Thyroid gland (tissue), 4 donors: ENCODE results near the gene DES. TPM values are rescaled to one million over a fixed set of nuclear protein-coding genes. Genes with fewer than 3 reads are reported as not detected.

Source experiments
- DNase-seq, 2 donors: peaks; one replicate each; pipeline ENCODE4 v3.0.0-alpha.2; 2019
- H3K27ac ChIP-seq, 3 donors: fragments of 200-600 bp; sonication (generic); 1 replicate in 2 of 3; 2 replicates in 1 of 3; pipeline ENCODE4 v1.5.1; 2016 to 2019; ENCODE audit warnings: mild to moderate bottlenecking in 1 of 3, moderate library complexity in 1 of 3
- H3K27me3 ChIP-seq: fragments of 200-600 bp; sonication (generic); one replicate; pipeline ENCODE4 v1.5.1; 2019
- H3K36me3 ChIP-seq, 2 donors: fragments of 200-600 bp; sonication (generic); one replicate each; pipeline ENCODE4 v1.5.1; 2016 to 2019
- H3K4me1 ChIP-seq, 2 donors: fragments of 200-600 bp; sonication (generic); one replicate each; pipeline ENCODE4 v1.5.1; 2017 to 2019
- H3K4me3 ChIP-seq, 3 donors: fragments of 200-600 bp; sonication (generic); replicated peaks in 1 of 3; 1 replicate in 2 of 3; 2 replicates in 1 of 3; pipeline ENCODE4 v1.5.1; 2016; ENCODE audit warnings: mild to moderate bottlenecking in 1 of 3
- H3K9me3 ChIP-seq: fragments of 200-600 bp; sonication (generic); one replicate; pipeline ENCODE4 v1.5.1; 2017
- POLR2A ChIP-seq, 2 donors: fragments of 450-650 bp; IDR thresholded peaks; one replicate each; pipeline ENCODE4 v1.6.1; 2017; ENCODE audit warnings: antibody characterized with exemption in 2 of 2, mild to moderate bottlenecking in 2 of 2, moderate library complexity in 1 of 2
- WGBS, 2 donors: methylation state at CpG; one replicate each; pipeline ENCODE4 v1.1.5; 2017; 5-methylcytosine and 5-hydroxymethylcytosine counted together
- intact Hi-C: fragments of 100-400 bp; cut with DNase I; formaldehyde crosslinking; loops from one replicate; pipeline ENCODE4 v1.15.1; 2023
- total RNA-seq, 4 donors: library from RNA; depleted of rRNA; stranded (reverse); fragments of >200 nt; gene quantifications; one replicate each; pipeline ENCODE4 v1.2.3, GENCODE V29; 2016
- TF ChIP-seq, protein P1 (sequence below), 6 experiments: fragments of 200-600 bp in 3 of 6; fragments of 450-650 bp in 3 of 6; sonication (generic) in 3 of 6; IDR thresholded peaks; one replicate each; pipeline ENCODE4 v1.5.1; 2016 to 2019; ENCODE audit warnings: antibody characterized with exemption in 6 of 6, mild to moderate bottlenecking in 2 of 6, inconsistent platforms in 1 of 6, moderate library complexity in 1 of 6

Gene DES
- total RNA-seq, 4 donors from 2014 or later, result 26.7 to 54.4 (median 28.7) TPM

DNA sequence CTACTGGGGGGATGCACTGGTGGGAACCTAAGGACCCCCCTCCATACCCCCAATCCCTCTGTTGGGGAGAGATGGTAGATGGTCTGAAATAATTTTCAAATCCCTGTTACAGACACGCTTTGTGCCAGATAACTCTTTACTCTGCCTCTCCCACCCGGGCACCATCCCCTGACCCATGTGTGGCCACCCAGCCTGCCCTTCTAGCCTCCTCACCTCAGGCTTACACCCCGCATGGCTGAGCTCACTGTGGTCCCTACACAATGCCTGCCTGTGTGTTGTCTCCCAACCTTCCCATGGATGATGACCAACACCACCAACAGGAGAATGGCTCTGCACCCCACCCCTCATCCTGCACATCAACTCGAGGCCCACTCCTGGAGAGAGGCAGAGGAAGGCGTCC lies 31.4 kb downstream of the DES start:
- Histone ChIP-seq H3K4me3 (no peak overlapping the region), H3K9me3 (no peaks in the 10 kb centered on the region), H3K27ac (no peak overlapping the region), H3K36me3 (no peaks in the 10 kb centered on the region), H3K27me3 (peaks cover 8% of the 10 kb centered on the region), H3K4me1 (peaks cover 0 to 11% of the 10 kb centered on the region in 2 donors)
- 88 to 93% methylated on average over 5 of the region's 5 CpGs for WGBS, 2 donors
- no peak for TF ChIP-seq POLR2A (IDR thresholded peaks at IDR 0.05)
- TF ChIP-seq, protein P1, sequence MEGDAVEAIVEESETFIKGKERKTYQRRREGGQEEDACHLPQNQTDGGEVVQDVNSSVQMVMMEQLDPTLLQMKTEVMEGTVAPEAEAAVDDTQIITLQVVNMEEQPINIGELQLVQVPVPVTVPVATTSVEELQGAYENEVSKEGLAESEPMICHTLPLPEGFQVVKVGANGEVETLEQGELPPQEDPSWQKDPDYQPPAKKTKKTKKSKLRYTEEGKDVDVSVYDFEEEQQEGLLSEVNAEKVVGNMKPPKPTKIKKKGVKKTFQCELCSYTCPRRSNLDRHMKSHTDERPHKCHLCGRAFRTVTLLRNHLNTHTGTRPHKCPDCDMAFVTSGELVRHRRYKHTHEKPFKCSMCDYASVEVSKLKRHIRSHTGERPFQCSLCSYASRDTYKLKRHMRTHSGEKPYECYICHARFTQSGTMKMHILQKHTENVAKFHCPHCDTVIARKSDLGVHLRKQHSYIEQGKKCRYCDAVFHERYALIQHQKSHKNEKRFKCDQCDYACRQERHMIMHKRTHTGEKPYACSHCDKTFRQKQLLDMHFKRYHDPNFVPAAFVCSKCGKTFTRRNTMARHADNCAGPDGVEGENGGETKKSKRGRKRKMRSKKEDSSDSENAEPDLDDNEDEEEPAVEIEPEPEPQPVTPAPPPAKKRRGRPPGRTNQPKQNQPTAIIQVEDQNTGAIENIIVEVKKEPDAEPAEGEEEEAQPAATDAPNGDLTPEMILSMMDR (IDR thresholded peaks at IDR 0.05), result no peak
- intact Hi-C loops, result loop anchor here (5.0 kb wide), 1 partner anchor 42 kb away; no protein-coding TSS in a partner anchor
- no peak for DNase-seq

GRCh38 chr2:219451661-219452360 lies 33.6 kb downstream of the DES start:
- DNase-seq, result no peak
- intact Hi-C loops, result loop anchor here (5.0 kb wide), 1 partner anchor 45 kb away; no protein-coding TSS in a partner anchor
- peaks cover 0 to 11% of the 10 kb centered on the region in 2 donors for H3K4me1 ChIP-seq

DNA sequence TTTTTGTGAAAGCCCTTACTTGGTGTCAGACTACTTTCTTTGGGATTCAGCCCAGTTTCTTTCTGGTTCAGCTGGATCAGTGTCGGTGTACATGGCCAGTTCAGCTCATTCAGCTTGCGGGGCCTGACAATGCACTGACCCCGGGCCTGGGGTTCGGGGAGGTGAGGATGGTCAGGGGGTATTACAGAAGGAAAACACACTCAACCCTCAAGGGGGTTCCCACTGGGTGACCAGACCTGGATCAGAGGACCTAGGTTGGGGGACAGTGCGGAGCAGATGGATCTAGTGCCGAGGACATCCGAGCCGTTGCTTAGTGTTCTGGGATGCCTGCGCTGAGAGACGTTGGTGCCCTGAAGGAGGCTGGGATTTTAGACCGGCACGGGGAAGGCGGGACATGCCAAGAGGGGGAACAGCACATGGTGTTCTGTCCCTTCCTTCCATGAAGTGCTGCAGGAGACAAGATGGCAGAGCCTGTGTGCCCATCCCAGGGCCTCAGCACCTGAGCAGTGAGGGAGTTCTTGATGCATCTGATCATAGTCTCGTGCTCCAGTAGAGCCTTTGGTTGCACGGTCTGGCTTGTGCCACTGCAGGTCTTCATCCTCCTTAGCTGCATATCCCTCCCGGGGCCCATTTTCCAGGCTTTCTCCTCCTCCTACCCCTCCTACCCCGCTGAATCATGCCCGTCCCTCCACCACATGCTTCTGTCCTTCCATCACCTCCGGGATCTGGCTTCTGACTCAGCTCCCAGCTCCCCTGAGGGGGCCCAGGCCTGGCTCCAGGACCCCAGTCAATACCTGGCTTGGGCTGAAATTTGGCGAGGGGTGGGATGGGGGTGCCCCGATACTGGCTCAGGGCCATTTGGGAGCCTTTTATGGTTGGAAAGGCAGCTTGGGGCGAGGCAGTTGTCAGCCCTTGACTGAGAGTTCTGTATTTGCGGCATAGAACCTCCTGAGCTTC lies 34.5 kb downstream of the DES start:
- Histone ChIP-seq H3K4me3 (no peak overlapping the region), H3K4me1 (peaks cover 0 to 11% of the 10 kb centered on the region in 2 donors), H3K27ac (no peak overlapping the region), H3K27me3 (peaks cover 7% of the 10 kb centered on the region), H3K9me3 (no peaks in the 10 kb centered on the region), H3K36me3 (no peaks in the 10 kb centered on the region)
- WGBS, 2 donors, result 77 to 85% methylated on average over 23 of the region's 23 CpGs
- TF ChIP-seq, protein P1 (IDR thresholded peaks at IDR 0.05), result no peak
- no peak for TF ChIP-seq POLR2A (IDR thresholded peaks at IDR 0.05)
- no peak for DNase-seq
- intact Hi-C loops, result loop anchor here (5.0 kb wide), 1 partner anchor 45 kb away; no protein-coding TSS in a partner anchor

More at GRCh38 chr2:219451661-219452360, 33.6 kb downstream of the DES start:
- Histone ChIP-seq H3K27me3 (peaks cover 8% of the 10 kb centered on the region), H3K36me3 (no peaks in the 10 kb centered on the region), H3K4me3 (no peak overlapping the region), H3K27ac (no peak overlapping the region), H3K9me3 (no peaks in the 10 kb centered on the region)
- 60 to 63% methylated on average over 8 to 10 of the region's 18 CpGs for WGBS, 2 donors
- TF ChIP-seq POLR2A (IDR thresholded peaks at IDR 0.05), result no peak
- TF ChIP-seq, protein P1 (IDR thresholded peaks at IDR 0.05), result no peak

DNA sequence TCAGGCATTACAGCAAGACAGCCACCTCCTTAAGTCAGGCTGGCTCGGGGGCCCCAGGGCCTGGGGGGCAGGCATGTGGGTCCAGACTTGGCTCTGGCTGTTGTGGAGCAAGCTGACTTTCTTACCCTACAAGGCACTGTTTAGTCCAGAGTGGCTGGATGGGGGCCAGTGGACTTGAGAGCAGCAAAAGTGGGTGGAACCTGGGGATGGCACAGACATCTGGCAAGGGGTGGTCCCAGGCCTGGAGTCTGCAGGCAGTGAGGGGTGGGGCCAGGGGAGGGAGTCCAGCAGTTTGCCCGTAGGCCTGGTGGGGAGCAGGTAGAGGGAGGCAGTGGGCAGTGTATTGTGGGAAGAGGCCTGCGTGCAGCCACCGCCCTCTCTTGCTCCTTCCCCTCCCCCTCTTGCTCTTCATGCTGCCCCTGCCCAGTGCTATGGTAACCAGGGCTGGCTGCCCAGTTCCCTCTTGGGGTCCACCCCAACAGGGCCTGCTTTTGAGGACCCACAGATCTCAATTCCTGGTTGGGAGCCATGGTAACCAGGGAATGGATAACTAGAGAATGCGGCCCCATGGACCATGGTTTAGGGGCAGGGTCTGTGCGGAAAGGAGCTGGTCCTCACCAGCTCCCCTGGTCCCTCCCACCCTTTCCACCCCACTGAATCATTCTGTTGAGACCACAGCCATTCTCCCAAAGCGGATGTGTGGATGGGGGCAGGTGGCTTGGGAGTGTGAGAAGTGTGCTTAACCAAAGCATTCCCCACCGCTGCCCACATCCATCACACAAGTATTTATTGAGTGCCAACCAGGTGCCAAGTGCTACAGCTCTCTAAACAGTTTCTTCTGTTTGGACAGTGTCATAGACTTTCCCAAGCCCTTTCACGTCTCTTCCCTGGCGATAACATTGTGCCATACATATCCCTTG lies 35.8 kb downstream of the DES start:
- intact Hi-C loops, result loop anchor here (5.0 kb wide), 1 partner anchor 47 kb away; no protein-coding TSS in a partner anchor
- Histone ChIP-seq H3K27me3 (no peaks in the 10 kb centered on the region), H3K9me3 (no peaks in the 10 kb centered on the region), H3K4me3 (no peak overlapping the region), H3K4me1 (peaks cover 0 to under 1% of the 10 kb centered on the region in 2 donors), H3K27ac (no peak overlapping the region), H3K36me3 (no peaks in the 10 kb centered on the region)
- peak; percentile 21 to 28 for DNase-seq
- 74 to 75% methylated on average over 8 to 9 of the region's 10 CpGs for WGBS, 2 donors
- TF ChIP-seq, protein P1 (IDR thresholded peaks at IDR 0.05), result no peak
- no peak for TF ChIP-seq POLR2A (IDR thresholded peaks at IDR 0.05)
